HepG2 (cell line): ENCODE data around the gene PIP5K1A.

Source experiments
- AGO1 ChIP-seq: fragments of 200-400 bp; formaldehyde crosslinking; IDR thresholded peaks from 2 replicates; pipeline ENCODE4 v1.6.1; 2017; ENCODE audit warnings: mild to moderate bottlenecking, low read depth, low read length, moderate library complexity; ENCODE audit not compliant: poor library complexity, severe bottlenecking
- FOXA1 ChIP-seq, 2 experiments: fragments of 450-650 bp in 1 of 2; sonication (generic) in 1 of 2; formaldehyde crosslinking in 1 of 2; IDR thresholded peaks; 2 replicates each; pipeline versions ENCODE4 v1.4.0 to v1.6.1; 2016 to 2020; ENCODE audit warnings: missing genetic modification reagents in 1 of 2
- GATAD1 ChIP-seq: IDR thresholded peaks from 2 replicates; pipeline ENCODE4 v1.6.1; 2016; ENCODE audit warnings: missing genetic modification reagents, missing compliant biosample characterization
- JUND ChIP-seq: sonication (generic); formaldehyde crosslinking; IDR thresholded peaks from 2 replicates; pipeline ENCODE4 v1.8.0; 2022; ENCODE audit warnings: mild to moderate bottlenecking, missing genetic modification reagents
- MXI1 ChIP-seq: IDR thresholded peaks from 3 replicates; pipeline ENCODE4 v1.6.1; 2012; ENCODE audit warnings: low read depth, low read length, inconsistent platforms, borderline replicate concordance
- MYC ChIP-seq: sonication (generic); formaldehyde crosslinking; IDR thresholded peaks from 2 replicates; pipeline ENCODE4 v1.9.0; 2021; ENCODE audit warnings: missing genetic modification reagents, borderline replicate concordance
- RNF2 ChIP-seq: fragments of 450-650 bp; conservative IDR thresholded peaks from 2 replicates; pipeline ENCODE4 v1.6.1; 2016; ENCODE audit warnings: low read depth
- SIN3B ChIP-seq: fragments of 150-350 bp; IDR thresholded peaks from 2 replicates; pipeline ENCODE4 v1.6.1; 2014; ENCODE audit warnings: low read length
- SRSF1 ChIP-seq: fragments of 200-400 bp; formaldehyde crosslinking; optimal IDR thresholded peaks from 2 replicates; pipeline ENCODE3; 2017; ENCODE audit warnings: mild to moderate bottlenecking, low read depth, low read length, moderate library complexity
- TF ChIP-seq, protein P1 (sequence below): sonication (generic); formaldehyde crosslinking; IDR thresholded peaks from 2 replicates; pipeline ENCODE4 v1.4.0; 2020; ENCODE audit warnings: mild to moderate bottlenecking, missing genetic modification reagents
- TF ChIP-seq, protein P2 (sequence below): sonication (generic); formaldehyde crosslinking; IDR thresholded peaks from 2 replicates; pipeline ENCODE4 v1.5.0; 2020; ENCODE audit warnings: mild to moderate bottlenecking, missing genetic modification reagents, moderate library complexity
- TF ChIP-seq, protein P3 (sequence below): sonication (generic); formaldehyde crosslinking; conservative IDR thresholded peaks from 2 replicates; pipeline ENCODE4 v1.4.0; 2020; ENCODE audit warnings: missing genetic modification reagents
- TF ChIP-seq, protein P4 (sequence below): sonication (generic); formaldehyde crosslinking; IDR thresholded peaks from 2 replicates; pipeline ENCODE4 v1.4.0; 2020; ENCODE audit warnings: mild to moderate bottlenecking, missing genetic modification reagents, borderline replicate concordance

DNA sequence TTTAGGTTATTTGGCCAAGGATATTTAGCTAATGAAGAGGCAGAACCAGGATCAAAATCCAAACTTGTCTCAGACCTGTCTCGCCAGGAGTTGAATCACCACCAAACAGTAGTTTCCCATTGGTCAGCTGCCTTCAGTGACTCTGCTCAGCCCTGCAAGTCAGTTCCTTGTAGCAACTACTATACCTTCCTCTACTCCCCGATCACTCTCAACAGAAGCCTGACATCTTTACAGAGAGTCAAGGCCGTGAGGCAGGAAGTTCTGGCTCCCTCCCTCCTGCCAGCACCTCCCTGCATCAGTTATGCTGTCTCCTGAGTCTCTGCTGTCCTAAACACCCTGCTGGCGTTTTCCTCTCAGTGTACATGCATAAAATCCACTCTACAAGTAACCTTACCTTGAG is 69.4 kb downstream of the PIP5K1A start:
- TF ChIP-seq MXI1 (no peak), FOXA1 (IDR thresholded peaks at IDR 0.05) (no peak), FOXA1 (CRISPR knock-in tag; IDR thresholded peaks at IDR 0.05) (no peak), GATAD1 (CRISPR knock-in tag) (no peak), JUND (no peak), SRSF1 (no peak), AGO1 (no peak), MYC (CRISPR knock-in tag) (no peak), SIN3B (no peak), RNF2 (no peak)
- TF ChIP-seq, protein P1, sequence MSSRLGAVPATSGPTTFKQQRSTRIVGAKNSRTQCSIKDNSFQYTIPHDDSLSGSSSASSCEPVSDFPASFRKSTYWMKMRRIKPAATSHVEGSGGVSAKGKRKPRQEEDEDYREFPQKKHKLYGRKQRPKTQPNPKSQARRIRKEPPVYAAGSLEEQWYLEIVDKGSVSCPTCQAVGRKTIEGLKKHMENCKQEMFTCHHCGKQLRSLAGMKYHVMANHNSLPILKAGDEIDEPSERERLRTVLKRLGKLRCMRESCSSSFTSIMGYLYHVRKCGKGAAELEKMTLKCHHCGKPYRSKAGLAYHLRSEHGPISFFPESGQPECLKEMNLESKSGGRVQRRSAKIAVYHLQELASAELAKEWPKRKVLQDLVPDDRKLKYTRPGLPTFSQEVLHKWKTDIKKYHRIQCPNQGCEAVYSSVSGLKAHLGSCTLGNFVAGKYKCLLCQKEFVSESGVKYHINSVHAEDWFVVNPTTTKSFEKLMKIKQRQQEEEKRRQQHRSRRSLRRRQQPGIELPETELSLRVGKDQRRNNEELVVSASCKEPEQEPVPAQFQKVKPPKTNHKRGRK (CRISPR knock-in tag), result no peak
- TF ChIP-seq, protein P2, sequence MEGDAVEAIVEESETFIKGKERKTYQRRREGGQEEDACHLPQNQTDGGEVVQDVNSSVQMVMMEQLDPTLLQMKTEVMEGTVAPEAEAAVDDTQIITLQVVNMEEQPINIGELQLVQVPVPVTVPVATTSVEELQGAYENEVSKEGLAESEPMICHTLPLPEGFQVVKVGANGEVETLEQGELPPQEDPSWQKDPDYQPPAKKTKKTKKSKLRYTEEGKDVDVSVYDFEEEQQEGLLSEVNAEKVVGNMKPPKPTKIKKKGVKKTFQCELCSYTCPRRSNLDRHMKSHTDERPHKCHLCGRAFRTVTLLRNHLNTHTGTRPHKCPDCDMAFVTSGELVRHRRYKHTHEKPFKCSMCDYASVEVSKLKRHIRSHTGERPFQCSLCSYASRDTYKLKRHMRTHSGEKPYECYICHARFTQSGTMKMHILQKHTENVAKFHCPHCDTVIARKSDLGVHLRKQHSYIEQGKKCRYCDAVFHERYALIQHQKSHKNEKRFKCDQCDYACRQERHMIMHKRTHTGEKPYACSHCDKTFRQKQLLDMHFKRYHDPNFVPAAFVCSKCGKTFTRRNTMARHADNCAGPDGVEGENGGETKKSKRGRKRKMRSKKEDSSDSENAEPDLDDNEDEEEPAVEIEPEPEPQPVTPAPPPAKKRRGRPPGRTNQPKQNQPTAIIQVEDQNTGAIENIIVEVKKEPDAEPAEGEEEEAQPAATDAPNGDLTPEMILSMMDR (CRISPR knock-in tag), result no peak
- TF ChIP-seq, protein P3, sequence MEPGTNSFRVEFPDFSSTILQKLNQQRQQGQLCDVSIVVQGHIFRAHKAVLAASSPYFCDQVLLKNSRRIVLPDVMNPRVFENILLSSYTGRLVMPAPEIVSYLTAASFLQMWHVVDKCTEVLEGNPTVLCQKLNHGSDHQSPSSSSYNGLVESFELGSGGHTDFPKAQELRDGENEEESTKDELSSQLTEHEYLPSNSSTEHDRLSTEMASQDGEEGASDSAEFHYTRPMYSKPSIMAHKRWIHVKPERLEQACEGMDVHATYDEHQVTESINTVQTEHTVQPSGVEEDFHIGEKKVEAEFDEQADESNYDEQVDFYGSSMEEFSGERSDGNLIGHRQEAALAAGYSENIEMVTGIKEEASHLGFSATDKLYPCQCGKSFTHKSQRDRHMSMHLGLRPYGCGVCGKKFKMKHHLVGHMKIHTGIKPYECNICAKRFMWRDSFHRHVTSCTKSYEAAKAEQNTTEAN (CRISPR knock-in tag), result no peak
- TF ChIP-seq, protein P4, sequence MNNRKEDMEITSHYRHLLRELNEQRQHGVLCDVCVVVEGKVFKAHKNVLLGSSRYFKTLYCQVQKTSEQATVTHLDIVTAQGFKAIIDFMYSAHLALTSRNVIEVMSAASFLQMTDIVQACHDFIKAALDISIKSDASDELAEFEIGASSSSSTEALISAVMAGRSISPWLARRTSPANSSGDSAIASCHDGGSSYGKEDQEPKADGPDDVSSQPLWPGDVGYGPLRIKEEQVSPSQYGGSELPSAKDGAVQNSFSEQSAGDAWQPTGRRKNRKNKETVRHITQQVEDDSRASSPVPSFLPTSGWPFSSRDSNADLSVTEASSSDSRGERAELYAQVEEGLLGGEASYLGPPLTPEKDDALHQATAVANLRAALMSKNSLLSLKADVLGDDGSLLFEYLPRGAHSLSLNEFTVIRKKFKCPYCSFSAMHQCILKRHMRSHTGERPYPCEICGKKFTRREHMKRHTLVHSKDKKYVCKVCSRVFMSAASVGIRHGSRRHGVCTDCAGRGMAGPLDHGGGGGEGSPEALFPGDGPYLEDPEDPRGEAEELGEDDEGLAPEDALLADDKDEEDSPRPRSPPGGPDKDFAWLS (CRISPR knock-in tag), result no peak
